K562 (cell line): ENCODE data around the gene VIPR1. TPM values are rescaled to one million over a fixed set of nuclear protein-coding genes. Genes with fewer than 3 reads are reported as not detected.
A peak's percentile ranks its signal among the peaks of the same experiment; 100 is the strongest.

ENCODE experiments used
- CREM ChIP-seq: IDR thresholded peaks from 2 replicates; pipeline ENCODE4 v1.6.1; 2014; ENCODE audit warnings: antibody characterized with exemption, low read depth
- CTBP1 ChIP-seq: fragments of 450-650 bp; IDR thresholded peaks from 2 replicates; pipeline ENCODE4 v1.6.1; 2016; ENCODE audit warnings: borderline replicate concordance
- MAZ ChIP-seq, 2 experiments: fragments of 450-650 bp in 1 of 2; sonication (generic) in 1 of 2; formaldehyde crosslinking; IDR thresholded peaks in 1 of 2; conservative IDR thresholded peaks in 1 of 2; 2 replicates each; pipeline versions ENCODE4 v1.4.0 to v1.5.0; 2020; ENCODE audit warnings: mild to moderate bottlenecking in 1 of 2, missing genetic modification reagents in 1 of 2
- NFE2L1 ChIP-seq: fragments of 450-650 bp; IDR thresholded peaks from 2 replicates; pipeline ENCODE4 v1.6.1; 2016; ENCODE audit warnings: missing genetic modification characterization, low read depth, mild to moderate bottlenecking, missing compliant biosample characterization, moderate library complexity, borderline replicate concordance
- RAD21 ChIP-seq, 2 experiments: fragments of 250-450 bp in 1 of 2; fragments of 450-650 bp in 1 of 2; sonication (Bioruptor Pico) in 1 of 2; formaldehyde crosslinking in 1 of 2; IDR thresholded peaks in 1 of 2; conservative IDR thresholded peaks in 1 of 2; 2 replicates each; pipeline versions ENCODE4 v1.4.0 to v1.8.0; 2020 to 2022; ENCODE audit warnings: mild to moderate bottlenecking in 2 of 2, moderate library complexity in 1 of 2
- RFX1 ChIP-seq: fragments of 450-650 bp; IDR thresholded peaks from 2 replicates; pipeline ENCODE4 v1.6.1; 2016; ENCODE audit warnings: mild to moderate bottlenecking, moderate library complexity
- SMC3 ChIP-seq: conservative IDR thresholded peaks from 2 replicates; pipeline ENCODE4 v1.6.1; 2011; ENCODE audit warnings: low read depth, low read length, improper control_type of control experiment; ENCODE audit not compliant: insufficient read depth
- ZNF639 ChIP-seq, 2 experiments: fragments of 200-800 bp in 1 of 2; sonication (Bioruptor generic) in 1 of 2; sonication (generic) in 1 of 2; formaldehyde crosslinking in 1 of 2; IDR thresholded peaks in 1 of 2; conservative IDR thresholded peaks in 1 of 2; 2 replicates each; pipeline versions ENCODE4 v1.5.0 to v1.6.1; 2016 to 2020; ENCODE audit warnings: missing compliant biosample characterization in 1 of 2, missing genetic modification characterization in 1 of 2, missing genetic modification reagents in 1 of 2
- polyA plus RNA-seq, 8 experiments: library from polyadenylated mRNA; depleted of rRNA in 4 of 8; stranded (reverse) in 5 of 8; unstranded in 3 of 8; fragments of >200 nt; fragmentation: Nextera tagmentation in 2 of 8; fragmentation: Illumina TruSeq in 1 of 8; extraction: Ambion mirVana in 2 of 8; extraction: Trizol in 1 of 8; gene quantifications; 2 replicates each; pipeline versions ENCODE4 v1.2.1 to v1.2.3, GENCODE V29; 2011 to 2014; ENCODE audit warnings: inconsistent platforms in 1 of 8, missing spikeins in 1 of 8
- total RNA-seq, 7 experiments: library from RNA; depleted of rRNA in 6 of 7; stranded (reverse); fragments of >200 nt in 6 of 7; fragmentation: Illumina TruSeq in 2 of 7; extraction: Trizol in 2 of 7; gene quantifications; 2 replicates each; pipeline versions ENCODE4 v1.2.1 to v1.2.3, GENCODE V29; 2011 to 2021; ENCODE audit warnings: low replicate concordance in 1 of 7

Gene VIPR1
- total and polyA plus RNA-seq, 9 of the 15 experiments (the other 6 are each of a cell fraction or from before 2014, with no cell fraction given) = 0.04 to 0.38 (median 0.12) TPM; not detected in 3

GRCh38 chr3:42572278-42572677 is 69.8 kb downstream of the VIPR1 start (continued):
- TF ChIP-seq ZNF639 (CRISPR knock-in tag; conservative IDR thresholded peaks at IDR 0.05 in 1 of 2, IDR thresholded peaks at IDR 0.05 in 1 of 2) (no peak), CREM (peak; percentile 64), RFX1 (no peak), MAZ (CRISPR knock-in tag; conservative IDR thresholded peaks at IDR 0.05 in 1 of 2, IDR thresholded peaks at IDR 0.05 in 1 of 2) (peak in 1 of 2 experiments; percentile 90; a peak in 2 of 4 replicates), NFE2L1 (no peak), CTBP1 (0 out of 2 replicates have a peak, but pooled peaks have one; percentile 26), RAD21 (CRISPR knock-in tag; conservative IDR thresholded peaks at IDR 0.05 in 1 of 2, IDR thresholded peaks at IDR 0.05 in 1 of 2) (peak; percentile 53 to 83), SMC3 (peak; percentile 61)
